Esophagus (tissue), 2 donors: ENCODE measurements around the gene JARID2. TPM values are rescaled to one million over a fixed set of nuclear protein-coding genes. Genes with fewer than 3 reads are reported as not detected.

Source experiments
- H3K27ac ChIP-seq, 2 donors: one replicate each; pipeline ENCODE4 v1.5.1; 2013; ENCODE audit warnings: low read depth in 2 of 2, mild to moderate bottlenecking in 2 of 2, inconsistent platforms in 1 of 2, low read length in 1 of 2, moderate library complexity in 1 of 2
- H3K27me3 ChIP-seq, 2 donors: one replicate each; pipeline ENCODE4 v1.6.1; 2013; ENCODE audit warnings: low read length in 2 of 2, control low read depth in 1 of 2, mild to moderate bottlenecking in 1 of 2; ENCODE audit not compliant: insufficient read depth in 2 of 2, control insufficient read depth in 1 of 2
- H3K36me3 ChIP-seq, 2 donors: one replicate each; pipeline ENCODE4 v1.6.1; 2013; ENCODE audit warnings: low read length in 1 of 2; ENCODE audit not compliant: control insufficient read depth in 2 of 2, insufficient read depth in 2 of 2
- H3K4me1 ChIP-seq, 2 donors: one replicate each; pipeline ENCODE4 v1.6.1; 2013; ENCODE audit warnings: low read length in 1 of 2; ENCODE audit not compliant: control insufficient read depth in 2 of 2, insufficient read depth in 2 of 2
- H3K4me3 ChIP-seq, 2 donors: one replicate each; pipeline ENCODE4 v1.5.1; 2013; ENCODE audit warnings: low read length in 2 of 2, mild to moderate bottlenecking in 2 of 2, low read depth in 1 of 2, moderate library complexity in 1 of 2
- H3K9me3 ChIP-seq, 2 donors: one replicate each; pipeline ENCODE4 v1.6.1; 2013; ENCODE audit warnings: mild to moderate bottlenecking in 2 of 2, low read depth in 1 of 2, low read length in 1 of 2, moderate library complexity in 1 of 2; ENCODE audit not compliant: control insufficient read depth in 2 of 2, insufficient read depth in 1 of 2
- WGBS, 2 donors: extraction: QIAGEN DNeasy Blood & Tissue Kit; methylation state at CpG; one replicate each; pipeline ENCODE4 v1.1.7; 2013; 5-methylcytosine and 5-hydroxymethylcytosine counted together
- polyA plus RNA-seq, 2 donors: library from polyadenylated mRNA; stranded (reverse); fragments of 200-250 nt; gene quantifications; one replicate each; pipeline ENCODE4 v1.2.3, GENCODE V29; 2013
- donor health status: healthy with polysubstance abuse.
- donor health status: Bipolar disorder and iron deficiency.

JARID2 gene
- polyA plus RNA-seq, 2 donors: 7.9 to 8.3 TPM

- no peaks in the 10 kb centered on the region for H3K27me3 ChIP-seq
- H3K27ac ChIP-seq: peak overlapping the region; percentile 95 to 98
- peak overlapping the region; percentile 67 to 83 for H3K4me3 ChIP-seq
- no peaks in the 10 kb centered on the region for H3K9me3 ChIP-seq
- peaks cover 0 to 4% of the 10 kb centered on the region in 2 donors for H3K4me1 ChIP-seq
- WGBS, 2 donors: 0 to 1% methylated on average over 10 of the region's 10 CpGs
- H3K36me3 ChIP-seq: no peaks in the 10 kb centered on the region
Observed at GRCh38 chr6:15246217-15246665, 372 bp downstream of the JARID2 start.

DNA sequence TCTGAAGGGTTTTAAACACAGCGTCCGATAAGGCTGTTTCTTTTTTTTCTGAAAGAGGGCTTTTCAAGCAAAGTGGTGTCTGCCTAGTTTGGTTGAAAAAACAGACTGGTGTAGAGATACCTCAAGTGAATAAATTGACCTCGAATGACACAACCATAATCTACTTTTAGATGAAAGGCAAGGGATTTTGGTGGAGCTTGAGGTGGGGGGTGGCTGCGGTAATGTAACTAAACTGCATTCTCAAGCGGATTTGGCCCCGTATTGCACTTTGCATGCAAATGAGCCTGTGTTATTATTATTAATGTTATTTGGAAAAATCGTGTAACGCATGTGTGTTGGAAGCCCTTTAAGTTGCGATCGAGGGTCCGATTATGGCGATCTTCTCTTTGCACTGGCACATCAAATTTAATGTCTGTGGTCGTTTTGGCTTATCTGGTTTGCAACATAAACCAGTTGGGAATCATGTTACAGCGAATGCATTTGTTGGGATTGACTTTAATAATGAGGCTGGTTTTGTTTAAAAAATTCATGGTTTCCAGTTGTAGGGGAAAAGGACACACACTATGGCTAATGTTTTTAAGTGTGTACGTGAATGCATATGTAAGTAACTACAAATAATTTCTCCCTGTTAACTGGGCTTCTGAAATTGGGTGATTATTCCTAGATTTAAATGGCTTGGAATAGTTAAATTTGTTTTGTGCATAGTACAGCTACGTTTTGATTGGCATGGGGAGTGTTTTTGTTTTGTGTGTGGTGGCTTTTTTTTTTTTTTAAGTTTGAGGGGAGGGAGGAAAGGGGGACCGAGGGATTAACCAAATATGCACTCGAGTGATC is 1.0 kb downstream of the JARID2 start:
- WGBS, 2 donors: 0 to 1% methylated on average over 18 of the region's 18 CpGs
- Histone ChIP-seq H3K27me3 (no peaks in the 10 kb centered on the region), H3K9me3 (no peaks in the 10 kb centered on the region), H3K27ac (peak overlapping the region in 1 of 2 donors; percentile 23), H3K36me3 (no peaks in the 10 kb centered on the region), H3K4me3 (peak overlapping the region; percentile 67 to 83), H3K4me1 (peaks cover 0 to 5% of the 10 kb centered on the region in 2 donors)

DNA sequence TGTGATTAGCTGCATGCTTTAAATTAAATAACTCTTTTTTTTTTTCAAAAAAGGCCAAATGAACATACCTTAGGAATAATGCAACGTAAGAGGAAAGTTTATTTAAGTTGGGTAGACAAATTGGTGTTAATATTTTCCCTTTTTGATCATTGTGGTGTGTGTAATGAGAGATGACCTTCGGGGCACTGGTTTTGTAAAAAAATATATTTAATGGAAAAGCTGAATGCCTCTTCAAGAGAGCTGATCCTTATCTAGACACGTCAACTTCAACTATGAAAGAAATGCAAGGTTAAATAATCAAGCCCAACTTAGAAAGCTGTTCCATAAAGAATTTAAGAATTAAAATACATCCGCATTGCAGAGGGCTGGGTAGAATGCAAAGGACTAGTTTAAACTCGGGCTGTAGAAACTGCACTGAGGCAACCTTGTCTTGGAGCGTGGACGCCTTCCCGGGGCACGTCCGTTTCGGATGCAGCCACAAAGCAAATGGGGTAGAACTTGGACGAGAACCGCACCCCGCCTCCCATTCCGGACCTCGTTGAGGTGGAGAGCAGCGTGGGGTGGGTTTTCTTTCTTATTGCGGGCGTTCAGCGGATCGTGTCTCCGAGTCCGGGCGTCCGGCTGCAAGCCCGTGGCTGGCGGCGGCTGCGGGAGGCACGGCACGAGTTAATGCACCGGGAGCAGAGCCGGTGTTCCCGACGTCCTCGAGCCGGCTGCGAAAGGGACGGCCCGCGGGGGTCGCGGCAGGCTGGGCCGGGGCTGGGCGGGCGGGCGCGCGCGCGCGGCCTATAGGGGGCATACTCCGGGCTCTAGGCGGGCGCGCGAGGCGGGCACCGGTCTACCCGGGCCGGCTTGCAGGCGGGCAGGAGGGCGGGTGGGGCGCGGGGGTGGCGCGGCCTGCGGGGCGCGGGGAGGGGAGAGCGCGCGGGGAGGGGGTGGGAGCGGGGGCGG is 1.9 kb downstream of the JARID2 start:
- Histone ChIP-seq H3K9me3 (no peaks in the 10 kb centered on the region), H3K36me3 (no peaks in the 10 kb centered on the region), H3K27me3 (no peaks in the 10 kb centered on the region), H3K4me3 (peak overlapping the region; percentile 73 to 83), H3K4me1 (peaks cover 0 to 5% of the 10 kb centered on the region in 2 donors), H3K27ac (peak overlapping the region; percentile 96 to 98)
- WGBS, 2 donors: 0 to 1% methylated on average over 44 to 71 of the region's 75 CpGs

DNA sequence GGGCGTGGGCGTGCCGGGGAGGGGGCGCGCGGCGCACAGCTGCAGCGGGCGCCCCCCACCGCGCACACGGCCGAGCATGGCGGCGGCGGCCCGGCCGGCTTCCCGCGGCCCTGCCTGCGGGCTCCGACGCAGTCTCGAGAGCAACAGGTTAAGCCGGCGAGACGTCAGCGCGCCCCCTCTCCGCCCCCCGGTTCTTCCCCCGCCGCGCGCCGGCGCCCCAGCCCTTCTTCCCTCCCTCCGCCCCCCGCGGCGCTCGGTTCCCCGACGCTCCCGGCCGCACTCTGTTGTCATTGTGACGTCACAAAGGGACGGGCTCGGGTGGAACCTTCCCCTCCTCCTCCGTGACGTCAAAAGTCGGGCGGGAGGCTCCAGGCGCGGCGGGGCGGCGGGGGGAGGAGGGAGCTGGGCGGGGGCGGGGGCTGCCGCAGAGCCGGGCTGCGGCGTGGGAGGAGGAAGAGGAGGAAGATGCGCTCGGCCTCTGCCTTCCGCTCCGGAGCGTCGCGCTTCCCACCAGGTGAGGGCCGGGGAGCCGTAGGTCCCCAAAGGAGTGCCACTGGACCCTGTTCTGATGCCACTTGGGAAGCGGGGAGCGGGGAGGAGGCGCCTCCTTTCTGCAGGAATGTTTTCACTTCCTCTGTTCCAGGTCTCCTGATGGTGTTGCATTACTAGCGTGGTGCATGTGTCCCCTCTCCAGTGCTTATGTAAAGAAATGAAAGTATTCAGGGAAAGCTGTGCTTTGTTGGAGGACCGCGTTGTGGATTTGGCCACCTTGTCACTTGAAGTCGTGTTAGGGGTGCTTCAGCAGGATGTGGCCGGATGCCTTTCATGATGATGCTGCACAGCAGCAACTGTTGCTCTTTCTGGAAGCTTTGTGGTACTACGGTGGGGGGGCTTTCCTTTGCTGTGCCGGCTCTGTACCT is 2.8 kb downstream of the JARID2 start:
- no peaks in the 10 kb centered on the region for H3K9me3 ChIP-seq
- 0 to 1% methylated on average over 24 to 80 of the region's 83 CpGs for WGBS, 2 donors
- H3K36me3 ChIP-seq: no peaks in the 10 kb centered on the region
- no peaks in the 10 kb centered on the region for H3K27me3 ChIP-seq
- peaks cover 0 to 5% of the 10 kb centered on the region in 2 donors for H3K4me1 ChIP-seq
- H3K27ac ChIP-seq: peak overlapping the region; percentile 96 to 98
- peak overlapping the region; percentile 65 to 83 for H3K4me3 ChIP-seq

DNA sequence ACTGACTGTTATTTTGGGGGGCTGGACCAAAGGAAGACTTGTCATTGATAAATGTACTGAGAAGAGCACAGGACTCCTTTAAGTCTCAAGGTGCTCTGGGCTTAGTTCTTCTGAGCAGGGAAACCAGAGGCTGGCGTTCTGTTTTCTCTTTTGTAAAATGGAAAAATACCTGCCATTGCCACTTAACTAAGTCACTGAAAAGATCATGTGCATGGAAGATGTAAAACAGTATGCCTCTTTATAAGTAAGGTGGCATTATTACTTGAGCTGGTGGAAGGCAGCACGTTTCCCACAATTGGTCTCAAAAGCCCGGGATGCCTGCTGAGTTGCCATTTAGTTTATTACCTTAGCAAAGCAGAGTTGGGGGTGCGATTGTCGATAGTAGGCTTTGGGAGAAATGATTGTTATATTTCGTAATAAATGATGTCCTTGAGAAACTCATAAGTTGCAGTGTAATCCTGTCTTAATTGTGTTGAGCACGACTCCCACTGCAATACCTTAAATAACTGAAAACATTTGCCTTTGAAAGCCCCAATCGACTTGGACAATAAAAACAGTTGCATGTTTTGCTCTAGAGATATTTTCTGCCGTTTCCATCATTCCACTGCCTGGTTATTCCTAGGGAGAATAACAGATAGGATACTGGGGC is 3.6 kb downstream of the JARID2 start:
- Histone ChIP-seq H3K4me1 (peaks cover 0 to 9% of the 10 kb centered on the region in 2 donors), H3K27me3 (no peaks in the 10 kb centered on the region), H3K27ac (peak overlapping the region; percentile 96 to 98), H3K9me3 (no peaks in the 10 kb centered on the region), H3K36me3 (no peaks in the 10 kb centered on the region), H3K4me3 (peak overlapping the region; percentile 65 to 83)
- 9 to 10% methylated on average over 9 of the region's 9 CpGs for WGBS, 2 donors

DNA sequence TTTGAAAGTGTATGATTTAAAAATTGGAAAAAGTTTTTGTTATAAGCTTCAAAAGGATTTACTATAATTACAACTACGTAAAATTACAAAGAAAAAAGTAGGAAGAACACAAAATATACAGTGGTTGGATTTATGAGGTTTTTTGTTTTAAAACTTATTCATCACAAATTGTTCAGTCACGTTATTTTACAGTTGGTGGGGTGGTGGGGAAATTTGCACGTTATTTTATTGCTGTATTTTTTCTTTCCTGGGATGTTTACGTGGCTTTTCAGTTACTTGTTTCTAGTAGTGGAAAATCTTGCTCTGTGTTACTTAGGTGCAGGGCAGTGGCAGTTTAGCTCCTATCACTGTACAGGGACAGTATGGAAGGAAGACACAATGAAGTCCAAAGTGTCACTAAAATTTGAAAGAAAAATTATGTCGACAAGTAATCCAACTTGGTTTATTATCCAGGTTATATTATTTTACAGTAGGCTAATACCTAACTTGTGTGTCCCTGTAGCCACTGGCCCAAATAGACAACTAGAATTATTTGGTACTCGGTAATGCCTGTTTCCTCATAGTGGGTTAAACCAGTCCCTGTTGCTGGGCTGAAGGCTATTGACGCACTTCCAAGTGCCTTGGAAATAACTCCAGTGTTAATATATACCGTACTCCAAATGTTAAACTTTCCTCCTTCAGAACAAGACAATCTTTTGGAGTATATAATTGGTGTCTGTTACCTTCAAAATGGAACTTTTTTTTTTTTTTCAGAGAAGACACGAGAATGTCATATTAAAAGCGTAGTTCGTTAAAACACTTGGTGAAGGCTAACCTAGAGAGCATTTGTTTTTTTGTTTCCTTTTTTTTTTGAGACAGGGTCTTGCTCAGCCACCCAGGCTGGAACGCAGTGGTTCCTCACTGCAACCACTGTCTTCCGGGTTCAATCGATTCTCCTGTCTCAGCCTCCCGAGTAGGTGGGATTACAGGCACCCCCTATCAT is 4.6 kb downstream of the JARID2 start:
- Histone ChIP-seq H3K4me1 (peaks cover 0 to 9% of the 10 kb centered on the region in 2 donors), H3K9me3 (no peaks in the 10 kb centered on the region)

DNA sequence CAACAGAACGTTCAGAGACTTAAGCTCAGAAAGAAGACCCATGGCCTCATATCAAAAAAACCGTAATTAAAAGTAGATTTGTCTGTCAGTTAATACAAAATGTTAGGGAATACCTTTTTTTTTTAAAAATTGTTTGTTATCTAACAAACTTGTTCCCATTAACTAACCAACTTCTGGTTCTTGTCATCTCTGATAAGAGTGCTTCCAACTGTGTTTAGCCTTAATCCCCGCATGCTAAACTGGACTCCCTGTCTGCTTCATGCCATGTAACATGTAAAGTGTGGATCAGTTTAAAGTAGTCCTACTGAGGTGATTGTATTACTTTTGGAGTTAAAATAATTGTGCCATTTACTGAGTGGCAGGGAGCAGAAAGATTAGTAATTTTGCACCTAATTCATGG is 6.3 kb downstream of the JARID2 start:
- 70 to 73% methylated on average over 3 of the region's 3 CpGs for WGBS, 2 donors
- Histone ChIP-seq H3K9me3 (no peaks in the 10 kb centered on the region), H3K27ac (no peak overlapping the region), H3K4me3 (no peak overlapping the region), H3K36me3 (peaks cover 0 to 3% of the 10 kb centered on the region in 2 donors), H3K4me1 (peaks cover 0 to 9% of the 10 kb centered on the region in 2 donors), H3K27me3 (no peaks in the 10 kb centered on the region)

More for the DNA sequence above, 4.6 kb downstream of the JARID2 start:
- no peak overlapping the region for H3K4me3 ChIP-seq
- H3K27ac ChIP-seq: peak overlapping the region in 1 of 2 donors; percentile 64
- WGBS, 2 donors: 64 to 71% methylated on average over 15 of the region's 15 CpGs
- H3K27me3 ChIP-seq: no peaks in the 10 kb centered on the region
- H3K36me3 ChIP-seq: no peaks in the 10 kb centered on the region
